SKM-1 treated with dmso at 0.1 percent for 144 hours (cell line): ENCODE results near the gene DLG2.
"Not testable (repeated sequence)": the region's sequence is repeated elsewhere in the genome, so short reads cannot be mapped to it uniquely, and the experiment has no call there.

Experiments
- DNase-seq: peaks from one replicate; lab custom pipeline; 2025; ENCODE audit not compliant: unreplicated experiment; lab: John Stamatoyannopoulos, UW

Gene DLG2

DNA sequence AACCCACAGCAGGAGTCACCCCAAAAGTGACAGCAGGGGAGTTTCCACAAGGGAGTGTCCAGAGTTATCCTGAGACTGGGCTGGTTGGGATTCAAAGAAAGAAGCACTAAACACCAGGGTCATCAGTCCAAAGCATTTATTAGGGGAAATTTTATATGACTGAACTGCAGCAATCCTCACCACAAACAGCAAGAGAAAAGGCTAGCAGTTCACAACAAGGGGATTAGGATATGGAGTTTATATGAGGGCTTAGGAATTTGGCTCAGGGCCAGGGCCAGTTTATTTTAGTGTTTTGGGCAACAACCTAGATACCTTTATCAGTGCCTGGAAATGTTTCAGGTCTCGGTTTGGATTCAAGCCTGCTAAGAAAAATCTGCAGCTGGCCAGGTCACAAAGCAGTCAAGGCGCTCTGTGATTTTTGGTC is 16.1 kb upstream of the DLG2 start:
- no peak for DNase-seq

DNA sequence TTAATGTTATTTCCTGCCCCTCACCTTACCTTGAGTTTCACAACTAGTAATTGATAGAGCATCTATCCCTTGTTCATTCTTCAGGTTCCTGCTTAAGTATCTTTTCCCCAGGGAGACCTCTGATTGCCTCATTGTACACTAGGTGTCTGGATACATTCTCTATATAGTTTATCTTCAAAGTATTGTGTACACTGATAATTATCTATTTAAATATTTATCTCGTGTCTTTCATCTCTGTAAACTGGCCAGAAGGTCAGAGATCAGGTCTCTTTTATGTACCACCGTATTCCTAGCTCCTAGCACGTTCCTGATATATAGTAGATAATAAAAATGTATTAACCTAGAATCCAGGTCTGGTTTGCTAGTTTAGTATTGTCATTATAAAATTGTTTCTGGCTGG is 7.6 kb upstream of the DLG2 start:
- DNase-seq: no peak

DNA sequence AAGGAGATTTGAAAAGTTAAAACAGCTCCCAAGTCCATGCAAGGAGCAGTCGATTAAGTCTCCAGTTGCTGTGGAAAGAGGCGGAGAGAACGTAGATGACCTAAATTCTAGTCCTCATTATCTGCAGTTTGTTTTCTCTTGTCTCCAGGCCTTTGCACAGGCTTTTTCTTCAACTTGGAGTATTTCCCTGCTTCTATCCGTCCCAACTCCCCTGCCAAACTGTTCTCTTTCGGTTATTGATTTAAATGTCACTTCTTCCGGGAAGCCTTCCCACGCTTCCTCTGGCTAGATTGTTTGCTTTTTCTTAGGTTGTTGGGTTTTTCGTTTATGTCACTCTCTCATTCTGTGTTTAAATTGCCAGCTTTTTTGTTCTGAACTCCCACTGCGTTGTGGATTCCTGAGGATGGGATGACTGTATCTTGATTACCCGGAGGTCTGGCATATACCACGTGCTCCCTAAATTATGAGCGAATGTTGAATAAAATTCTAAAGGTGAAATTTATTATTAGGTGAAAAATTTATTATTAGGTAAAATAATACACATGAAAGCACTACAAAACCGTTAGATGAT is 1.7 kb upstream of the DLG2 start:
- DNase-seq: no peak

DNA sequence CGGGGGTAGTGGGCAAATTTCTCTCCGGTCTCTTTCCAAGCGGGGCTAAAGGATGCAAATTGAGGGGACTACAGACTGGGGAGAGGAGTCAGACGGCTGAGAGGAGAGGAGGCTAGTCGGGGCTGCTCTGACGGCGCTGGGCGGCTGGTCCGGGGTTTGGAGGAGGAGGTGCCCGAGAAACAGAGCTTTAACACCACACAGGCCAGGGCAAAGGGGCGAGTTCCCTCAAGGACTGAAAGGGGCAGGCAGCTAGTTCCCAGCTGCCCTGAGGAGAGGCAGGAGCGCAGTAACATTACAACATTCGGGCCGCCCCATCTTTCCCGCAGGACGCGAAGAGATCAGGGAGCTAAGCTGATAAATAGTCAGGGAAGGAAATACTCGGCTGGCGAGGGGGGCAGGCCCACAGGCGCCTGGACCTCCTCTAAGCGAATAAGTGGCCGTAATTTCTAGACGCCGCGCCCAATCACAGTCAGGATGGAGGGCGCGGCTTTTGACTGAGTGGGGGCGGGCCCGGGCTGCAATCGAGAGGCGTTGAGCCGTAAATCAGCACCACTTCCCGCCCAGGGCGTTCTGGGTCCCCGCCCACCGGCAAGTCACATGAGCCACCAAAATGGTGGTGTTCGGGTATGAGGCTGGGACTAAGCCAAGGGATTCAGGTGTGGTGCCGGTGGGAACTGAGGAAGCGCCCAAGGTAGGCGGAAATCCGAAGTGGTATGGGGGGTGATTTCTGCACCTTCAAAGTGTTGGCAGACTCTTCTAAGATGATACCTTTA is 1.0 kb upstream of the DLG2 start, which contains the start of gene TMEM126B:
Gene TMEM126B (plus strand): TSS at position 596 of the 773 bp plus-strand sequence. CDS start 15 bp downstream, at position 611.
- DNase-seq: peak; percentile 98

DNA sequence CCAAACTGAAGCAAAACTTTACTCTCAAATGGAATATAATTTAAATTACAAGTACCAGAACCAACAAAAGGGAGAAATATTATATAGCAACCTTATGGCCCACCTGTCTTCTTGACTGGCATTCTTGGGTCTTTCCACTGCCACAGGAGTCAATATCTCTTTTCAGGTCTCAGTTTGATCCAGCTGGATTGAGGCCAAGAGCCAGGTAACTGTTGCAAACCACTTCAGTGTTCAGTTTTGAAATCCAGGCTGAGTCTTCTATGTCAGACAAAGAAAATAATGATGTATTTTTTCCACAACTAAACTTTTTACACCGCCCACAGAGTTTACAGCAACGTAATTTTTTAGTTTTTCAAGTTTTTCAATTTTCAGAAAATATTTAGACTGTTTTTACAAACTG is 648 bp downstream of the DLG2 start:
- no peak for DNase-seq

DNA sequence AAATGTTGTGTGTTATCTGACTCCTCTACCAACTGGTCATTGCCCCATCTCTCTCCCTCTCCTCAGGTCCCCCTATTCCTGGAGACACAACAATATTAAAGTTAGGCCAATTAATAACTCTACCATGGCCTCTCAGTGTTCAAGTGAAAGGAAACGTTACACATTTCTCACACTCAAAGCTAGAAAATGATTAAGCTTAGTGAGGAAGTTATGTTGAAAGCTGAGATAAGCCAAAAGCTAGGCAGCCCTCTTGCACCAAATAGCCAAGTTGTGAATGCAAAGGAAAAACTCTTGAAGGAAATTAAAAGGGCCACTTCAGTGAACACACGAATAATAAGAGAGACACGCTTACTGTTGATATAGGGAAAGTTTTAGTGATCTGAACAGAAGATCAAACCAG is 6.9 kb downstream of the DLG2 start:
- no peak for DNase-seq

DNA sequence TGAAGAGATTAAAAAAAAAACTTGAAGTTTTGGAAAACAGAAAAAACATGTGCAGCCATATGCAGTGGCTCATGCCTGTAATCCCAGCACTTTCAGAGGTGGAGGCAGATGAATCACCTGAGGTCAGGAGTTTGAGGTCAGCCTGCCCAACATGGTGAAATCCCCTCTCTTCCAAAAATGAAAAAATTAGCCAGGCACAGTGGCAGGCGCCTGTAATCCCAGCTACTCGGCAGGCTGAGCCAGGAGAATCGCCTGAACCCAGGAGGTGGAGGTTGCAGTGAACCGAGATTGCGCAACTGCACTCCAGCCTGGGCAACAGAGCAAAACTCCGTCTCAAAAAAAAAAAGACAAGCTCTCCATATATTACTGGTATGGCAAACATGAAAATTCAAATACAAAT is 7.6 kb downstream of the DLG2 start:
- no peak for DNase-seq

DNA sequence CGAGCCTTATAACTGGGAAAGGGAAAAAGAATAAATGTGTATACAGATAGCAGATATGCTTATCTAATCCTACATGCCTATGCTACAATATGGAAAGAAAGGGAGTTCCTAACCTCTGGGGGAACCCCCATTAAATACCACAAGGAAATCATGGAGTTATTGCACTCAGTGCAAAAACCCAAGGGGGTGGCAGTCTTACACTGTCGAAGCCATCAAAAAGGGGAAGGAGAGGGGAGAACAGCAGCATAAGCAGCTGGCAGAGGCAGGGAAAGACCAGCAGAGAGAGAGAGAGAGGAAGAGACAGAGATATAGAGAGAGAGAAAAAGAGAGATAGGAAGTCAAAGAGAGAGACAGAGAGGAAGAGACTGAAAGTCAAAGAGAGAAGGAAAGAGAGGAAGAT is 15.5 kb downstream of the DLG2 start:
- not testable (repeated sequence) for DNase-seq

DNA sequence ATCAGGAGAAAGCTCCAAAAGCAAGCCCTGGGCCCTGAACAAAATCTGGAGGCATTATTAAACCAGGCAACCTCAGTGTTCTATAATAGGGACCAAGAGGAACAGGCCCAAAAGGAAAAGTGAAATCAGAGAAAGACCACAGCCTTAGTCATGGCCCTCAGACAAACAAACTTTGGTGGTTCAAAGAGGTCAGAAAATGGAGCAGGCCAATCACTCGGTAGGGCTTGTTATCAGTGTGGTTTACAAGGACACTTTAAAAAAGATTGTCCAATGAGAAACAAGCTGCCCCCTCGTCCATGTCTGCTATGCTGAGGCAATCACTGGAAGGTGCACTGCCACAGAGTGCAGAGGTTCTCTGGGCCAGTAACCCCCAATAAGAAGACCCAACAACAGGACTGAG is 17.9 kb downstream of the DLG2 start:
- DNase-seq: not testable (repeated sequence)

DNA sequence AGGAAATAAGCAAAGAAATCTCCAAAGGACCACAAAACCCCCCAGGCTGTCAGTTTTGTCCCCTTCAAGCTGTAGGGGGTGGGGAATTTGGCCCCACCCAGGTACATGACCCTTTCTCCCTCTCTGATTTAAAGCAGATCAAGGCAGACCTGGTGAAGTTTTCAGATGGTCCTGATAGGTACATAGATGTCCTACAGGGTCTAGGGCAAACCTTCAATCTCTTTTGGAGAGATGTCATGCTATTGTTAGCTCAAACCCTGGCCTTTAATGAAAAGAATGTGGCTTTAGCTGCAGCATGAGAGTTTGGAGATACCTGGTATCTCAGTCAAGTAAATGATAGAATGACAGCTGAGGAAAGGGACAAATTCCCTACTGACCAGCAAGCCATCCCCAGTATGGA is 18.5 kb downstream of the DLG2 start:
- DNase-seq: not testable (repeated sequence)

DNA sequence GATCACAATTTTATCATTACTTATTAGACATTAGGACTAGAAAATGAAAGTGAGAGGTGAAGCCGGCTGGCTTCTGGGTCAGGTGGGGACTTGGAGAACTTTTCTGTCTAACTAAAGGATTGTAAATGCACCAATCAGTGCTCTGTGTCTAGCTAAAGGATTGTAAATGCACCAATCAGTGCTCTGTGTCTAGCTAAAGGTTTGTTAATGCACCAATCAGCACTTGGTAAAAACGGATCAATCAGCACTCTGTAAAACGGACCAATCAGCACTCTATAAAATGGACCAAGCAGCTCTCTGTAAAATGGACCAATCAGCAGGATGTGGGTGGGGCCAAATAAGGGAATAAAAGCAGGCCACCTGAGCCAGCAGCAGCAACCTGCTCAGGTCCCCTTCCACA is 20.9 kb downstream of the DLG2 start:
- not testable (repeated sequence) for DNase-seq

DNA sequence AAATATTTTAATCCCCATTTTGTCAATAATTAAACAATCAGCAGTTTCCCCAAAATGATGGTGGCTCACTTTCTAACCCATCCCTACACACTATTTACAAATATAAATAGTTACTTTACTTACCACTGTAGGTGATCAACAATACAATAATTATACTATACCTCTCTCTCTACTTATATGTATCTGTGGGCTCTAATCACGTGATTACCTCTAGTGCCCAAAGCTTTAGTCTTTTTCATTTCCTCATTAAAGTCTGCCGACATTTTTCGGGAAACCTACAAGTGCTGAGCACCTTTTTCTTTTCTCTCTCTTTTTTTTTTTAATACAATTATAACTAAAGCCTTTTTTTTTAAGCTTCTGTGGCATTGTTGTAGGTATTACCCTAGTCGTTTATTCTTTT is 23.9 kb downstream of the DLG2 start:
- no peak for DNase-seq

DNA sequence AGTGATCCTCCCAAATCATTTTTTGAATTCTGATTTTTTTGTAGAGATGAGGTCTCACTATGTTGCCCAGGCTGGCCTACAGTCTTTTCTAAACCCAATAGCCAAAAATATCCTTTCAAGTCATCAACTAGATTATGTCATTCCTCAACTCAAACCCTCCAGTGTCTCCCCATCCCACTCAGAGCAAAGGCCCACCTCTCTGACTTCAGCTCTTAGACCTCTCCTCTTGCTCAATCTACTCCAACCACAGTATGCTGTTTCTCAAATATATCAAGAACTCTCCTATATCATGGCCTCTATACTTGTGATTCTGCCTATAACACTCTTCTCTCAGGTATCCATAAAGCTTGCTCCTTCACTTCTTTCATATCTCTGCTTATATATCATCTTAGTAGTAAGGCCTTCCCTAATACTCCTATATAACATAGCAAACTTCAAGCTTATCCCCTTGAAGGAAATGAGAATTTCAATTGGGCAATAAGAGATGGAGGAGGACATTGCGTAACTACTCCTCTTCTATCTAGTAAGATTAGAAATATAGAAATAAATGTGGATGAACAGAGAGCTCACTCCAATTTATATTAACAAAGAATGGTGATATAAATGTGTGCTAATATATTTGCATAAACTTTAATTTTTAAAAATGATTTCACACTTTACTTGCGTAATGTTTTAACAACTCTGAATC is 24.5 kb downstream of the DLG2 start:
- peak; percentile 46 for DNase-seq

DNA sequence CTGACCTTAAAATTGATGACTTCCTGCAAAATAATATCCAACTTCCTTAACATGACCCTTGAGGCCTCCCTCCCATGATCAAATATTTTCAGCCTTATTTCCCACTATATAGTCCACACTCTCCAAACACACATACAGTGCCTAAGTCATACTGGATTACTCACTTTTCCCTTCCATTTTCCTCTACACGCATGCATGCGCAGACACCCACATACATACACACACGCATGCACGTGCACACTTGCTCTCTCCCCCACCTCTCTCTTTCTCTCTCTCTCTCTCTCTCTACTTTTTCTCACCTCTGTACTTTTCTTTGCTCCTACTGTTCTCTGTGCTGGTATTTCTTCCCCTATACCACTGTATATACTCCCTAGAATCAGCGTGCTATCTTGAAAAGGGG is 28.1 kb downstream of the DLG2 start:
- no peak for DNase-seq

DNA sequence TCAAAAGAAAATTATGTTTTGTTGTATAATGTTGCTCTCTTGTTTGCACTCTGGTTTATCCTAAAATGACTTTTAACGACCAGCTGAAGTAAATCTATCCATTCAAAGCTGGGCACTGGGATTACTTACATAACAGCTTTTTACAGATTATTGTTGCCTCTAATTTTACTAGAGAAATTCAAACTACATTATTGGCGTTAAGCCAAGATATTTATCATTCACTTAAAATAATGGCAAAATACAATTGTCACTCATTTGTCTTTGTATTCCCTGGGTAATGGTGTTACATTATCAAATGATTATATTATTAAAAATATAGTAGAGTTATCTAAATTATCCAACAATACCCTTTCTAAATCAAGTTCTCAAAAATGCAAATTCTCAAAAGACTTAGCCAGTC is 30.3 kb downstream of the DLG2 start:
- DNase-seq: no peak

DNA sequence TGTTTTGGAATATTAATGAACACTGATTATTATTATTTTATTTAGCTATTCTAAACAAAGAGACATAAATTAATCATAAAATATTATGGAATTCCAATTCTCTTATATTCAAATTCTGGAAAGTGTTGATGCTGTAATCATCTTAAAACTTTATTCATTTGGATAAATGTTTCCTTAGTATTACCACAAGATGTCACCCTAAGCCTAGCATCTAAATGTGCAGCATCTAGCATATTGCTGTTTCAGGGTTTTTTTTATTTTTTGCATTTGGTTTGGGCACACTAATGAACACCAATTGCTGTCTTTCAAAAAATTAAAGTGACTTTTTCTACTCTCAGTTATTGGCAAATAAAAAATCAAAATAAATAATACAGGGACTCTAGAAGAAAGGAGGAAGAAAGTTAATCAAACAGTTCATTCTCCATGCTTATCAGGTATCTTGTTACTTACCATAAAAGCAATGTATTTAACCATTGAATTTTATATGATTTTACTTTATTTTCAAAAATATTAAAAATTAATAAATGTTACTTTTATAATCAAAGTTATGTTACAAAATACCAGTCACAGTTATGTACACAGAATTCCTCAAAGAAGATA is 31.8 kb downstream of the DLG2 start:
- DNase-seq: peak; percentile 59

DNA sequence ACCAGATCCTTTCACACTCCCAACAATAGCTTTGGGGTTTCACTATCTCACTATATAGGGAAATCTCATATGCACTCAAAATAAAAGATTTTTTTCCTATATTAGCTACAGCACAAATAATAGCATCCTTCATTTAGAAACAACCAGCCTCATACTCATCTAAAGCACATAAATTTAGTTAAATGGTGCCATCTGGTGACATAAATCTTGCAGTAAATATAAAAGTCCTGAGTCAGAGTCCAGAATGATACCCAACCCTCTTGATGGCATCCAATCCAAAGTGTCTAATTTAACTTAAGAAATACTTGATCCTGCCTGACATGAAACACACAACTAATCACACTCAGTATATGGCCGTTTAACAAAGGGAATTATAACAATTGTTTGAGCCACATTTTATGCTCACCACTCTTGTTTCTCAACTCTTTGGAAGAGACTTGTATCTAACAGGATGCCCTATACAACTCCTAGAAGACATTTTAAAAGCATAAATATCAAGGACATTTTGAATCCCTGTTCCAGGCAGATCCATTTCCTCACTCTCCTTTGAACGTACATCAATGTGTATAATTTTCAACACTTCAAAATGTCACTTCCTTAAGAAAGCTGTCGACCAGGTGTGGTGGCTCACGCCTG is 36.2 kb downstream of the DLG2 start:
- no peak for DNase-seq

DNA sequence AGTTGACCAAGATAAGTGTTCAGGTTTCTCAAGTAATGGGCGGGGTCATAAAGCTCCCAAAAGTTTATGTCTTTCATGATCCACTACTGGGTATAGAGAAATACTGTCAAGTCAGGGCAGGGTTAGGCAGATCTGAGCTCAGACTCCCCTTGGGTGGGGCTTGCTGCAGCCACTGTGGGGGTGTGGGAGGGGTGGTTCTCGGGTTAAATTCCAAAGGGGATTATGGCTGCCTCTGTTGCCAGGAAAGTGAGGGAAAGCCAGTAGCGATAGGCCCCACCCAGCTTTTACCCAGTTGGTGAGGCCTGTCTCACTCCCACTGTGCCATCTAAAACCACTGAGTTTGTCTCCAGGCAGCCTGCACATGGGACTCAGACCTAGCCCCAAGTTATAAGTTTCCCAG is 37.8 kb downstream of the DLG2 start:
- no peak for DNase-seq

DNA sequence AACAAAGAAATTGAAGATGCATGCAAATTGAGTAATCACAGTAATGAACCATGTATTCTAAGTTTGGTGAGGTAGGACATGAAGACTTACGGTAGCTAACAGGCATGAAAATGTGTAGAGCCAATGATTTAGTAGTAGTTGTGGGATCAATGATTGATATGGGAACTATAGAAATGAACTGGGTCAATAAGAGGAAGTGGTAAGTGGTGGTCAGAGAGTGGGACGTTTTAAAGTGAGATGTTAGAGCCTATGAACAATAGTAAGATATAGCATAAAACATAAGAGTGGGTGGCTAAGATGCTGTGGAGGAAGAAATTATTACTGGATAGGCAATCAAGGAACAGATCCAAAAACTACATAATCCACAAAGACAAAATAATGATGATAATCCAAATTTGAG is 45.0 kb downstream of the DLG2 start:
- DNase-seq: no peak

DNA sequence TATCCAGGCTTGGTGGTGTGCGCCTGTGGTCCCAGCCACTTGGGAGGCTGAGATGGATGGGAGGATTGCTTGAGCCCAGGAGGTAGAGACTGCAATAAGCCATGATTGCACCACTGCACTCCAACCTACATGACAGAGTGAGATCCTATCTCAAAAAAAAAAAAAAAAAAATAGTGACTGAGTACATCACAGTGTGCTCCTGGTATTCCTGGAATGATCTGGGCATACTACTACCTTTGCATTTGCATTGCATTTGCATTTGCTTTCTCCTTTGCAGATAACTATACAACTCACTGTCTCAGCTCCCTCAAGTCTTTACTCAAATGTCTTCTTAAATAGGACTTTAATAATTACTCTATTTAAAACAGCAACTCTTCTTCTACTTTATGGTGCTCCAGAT is 51.8 kb downstream of the DLG2 start:
- no peak for DNase-seq

DNA sequence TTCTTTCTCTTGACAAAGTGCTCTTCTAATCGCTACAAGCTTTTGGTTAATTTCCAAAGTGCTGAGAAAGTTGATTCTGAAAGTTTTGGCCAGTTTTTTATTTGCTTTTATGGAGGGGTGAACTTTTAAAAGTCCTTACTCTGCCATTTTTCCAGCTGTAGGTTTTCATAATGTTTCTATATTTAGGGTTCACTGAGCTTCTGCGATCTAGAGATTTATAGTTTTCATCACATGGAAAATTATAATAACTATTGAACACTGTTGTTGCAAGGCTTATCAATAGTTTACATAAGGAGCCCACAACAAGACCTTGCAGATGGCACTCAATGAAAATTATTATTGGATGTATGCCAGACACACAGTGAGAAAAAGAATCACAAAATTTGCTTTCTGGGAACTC is 55.1 kb downstream of the DLG2 start:
- no peak for DNase-seq
